ENCODE data around the gene POMT1.
"Not testable (repeated sequence)": the region's sequence is repeated elsewhere in the genome, so short reads cannot be mapped to it uniquely, and the experiment has no call there.

POMT1 gene

DNA sequence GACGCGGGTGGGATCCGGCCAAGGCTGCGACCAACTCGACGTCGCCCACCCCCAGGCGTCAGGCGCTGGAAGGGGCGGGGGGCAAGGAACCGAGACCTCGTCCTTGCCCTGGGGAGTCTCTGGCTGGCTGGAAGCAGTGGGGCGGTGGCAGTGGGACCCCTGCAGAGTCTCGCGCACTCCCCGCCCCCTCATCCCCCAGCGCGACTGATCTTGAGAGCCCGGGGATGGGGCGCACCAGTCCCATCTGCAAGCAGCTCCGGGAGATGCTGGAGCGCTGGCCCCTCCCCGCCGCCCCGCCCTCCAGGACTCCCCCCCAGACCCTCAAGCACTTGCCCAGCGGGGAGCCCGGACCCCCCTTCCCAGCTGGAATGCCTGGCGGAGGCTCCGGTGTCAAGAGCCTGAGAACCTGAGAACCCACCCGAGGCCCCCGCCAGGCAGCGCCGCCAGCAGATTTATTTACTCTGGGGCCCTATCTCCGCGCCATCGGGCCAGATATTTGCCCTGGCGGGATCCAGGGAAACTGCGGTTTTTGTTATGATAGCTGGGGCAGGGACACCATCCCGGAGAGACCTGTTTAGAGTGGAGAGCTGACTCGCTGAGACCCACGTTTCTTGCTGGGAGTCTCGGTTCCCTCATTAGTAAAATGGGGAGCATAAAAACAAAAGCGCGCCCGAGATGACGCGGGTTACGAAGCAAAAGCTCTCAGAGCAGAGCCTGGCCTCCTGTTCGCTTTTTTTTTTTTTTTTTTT is 43.8 kb downstream of the POMT1 start:
- H3K4me3 ChIP-seq (ENCODE audit: low read depth, low read length): peak overlapping the region; percentile 49
- H3K27ac ChIP-seq (ENCODE audit: low read depth, low read length): no peak overlapping the region

DNA sequence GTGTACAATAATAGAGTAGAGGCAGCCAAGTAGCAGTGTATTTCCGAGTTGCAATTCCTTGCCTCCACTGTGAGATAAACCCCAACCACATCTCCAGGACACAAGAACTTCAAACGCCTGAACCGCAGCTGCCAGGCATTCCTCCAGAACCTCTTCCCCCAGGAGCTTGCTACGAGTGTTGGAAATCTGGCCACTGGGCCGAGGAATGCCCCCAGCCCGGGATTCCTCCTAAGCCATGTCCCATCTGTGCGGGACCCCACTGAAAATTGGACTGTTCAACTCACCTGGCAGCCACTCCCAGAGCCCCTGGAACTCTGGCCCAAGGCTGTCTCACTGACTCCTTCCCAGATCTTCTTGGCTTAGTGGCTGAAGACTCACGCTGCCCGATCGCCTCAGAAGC is 46.5 kb downstream of the POMT1 start:
- not testable (repeated sequence) for H3K36me3 ChIP-seq (ENCODE audit: control insufficient read depth, insufficient read depth, low read length); H3K4me3 ChIP-seq (ENCODE audit: low read depth, low read length); H3K27ac ChIP-seq (ENCODE audit: low read depth, low read length); H3K4me1 ChIP-seq (ENCODE audit: control insufficient read depth, insufficient read depth, low read length); H3K9ac ChIP-seq (ENCODE audit: low read length)
- H3K27me3 ChIP-seq (ENCODE audit: control insufficient read depth, insufficient read depth, low read length): peaks cover 43% of the 10 kb centered on the region
- H3K9me3 ChIP-seq (ENCODE audit: control insufficient read depth, insufficient read depth, low read depth, low read length): peaks cover 24% of the 10 kb centered on the region

More for the DNA sequence above, 43.8 kb downstream of the POMT1 start:
- peaks cover 29% of the 10 kb centered on the region for H3K9me3 ChIP-seq (ENCODE audit: control insufficient read depth, insufficient read depth, low read depth, low read length)
- H3K4me1 ChIP-seq (ENCODE audit: control insufficient read depth, insufficient read depth, low read length): no peaks in the 10 kb centered on the region
- peaks cover 33% of the 10 kb centered on the region for H3K27me3 ChIP-seq (ENCODE audit: control insufficient read depth, insufficient read depth, low read length)
- H3K36me3 ChIP-seq (ENCODE audit: control insufficient read depth, insufficient read depth, low read length): no peaks in the 10 kb centered on the region
- peak overlapping the region; percentile 3 for H3K9ac ChIP-seq (ENCODE audit: low read length)

DNA sequence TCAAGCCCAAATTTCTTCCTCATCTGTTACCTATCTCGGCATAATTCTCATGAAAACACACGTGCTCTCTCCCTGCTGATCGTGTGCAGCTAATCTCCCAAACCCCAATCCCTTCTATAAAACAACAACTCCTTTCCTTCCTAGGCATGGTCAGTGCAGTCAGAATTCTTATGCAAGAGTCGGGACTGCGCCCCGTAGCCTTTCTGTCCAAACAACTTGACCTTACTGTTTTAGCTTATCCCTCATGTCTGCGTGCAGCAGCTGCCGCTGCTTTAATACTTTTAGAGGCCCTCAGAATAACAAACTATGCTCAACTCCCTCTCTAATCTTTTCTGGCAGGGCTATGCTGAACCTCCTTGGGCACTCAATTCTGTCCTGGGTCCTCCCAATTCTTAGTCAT is 47.7 kb downstream of the POMT1 start:
- not testable (repeated sequence) for H3K4me1 ChIP-seq (ENCODE audit: control insufficient read depth, insufficient read depth, low read length); H3K9ac ChIP-seq (ENCODE audit: low read length); H3K4me3 ChIP-seq (ENCODE audit: low read depth, low read length); H3K27ac ChIP-seq (ENCODE audit: low read depth, low read length); H3K36me3 ChIP-seq (ENCODE audit: control insufficient read depth, insufficient read depth, low read length)
- Histone ChIP-seq H3K9me3 (ENCODE audit: control insufficient read depth, insufficient read depth, low read depth, low read length) (peaks cover 16% of the 10 kb centered on the region), H3K27me3 (ENCODE audit: control insufficient read depth, insufficient read depth, low read length) (peaks cover 41% of the 10 kb centered on the region)

DNA sequence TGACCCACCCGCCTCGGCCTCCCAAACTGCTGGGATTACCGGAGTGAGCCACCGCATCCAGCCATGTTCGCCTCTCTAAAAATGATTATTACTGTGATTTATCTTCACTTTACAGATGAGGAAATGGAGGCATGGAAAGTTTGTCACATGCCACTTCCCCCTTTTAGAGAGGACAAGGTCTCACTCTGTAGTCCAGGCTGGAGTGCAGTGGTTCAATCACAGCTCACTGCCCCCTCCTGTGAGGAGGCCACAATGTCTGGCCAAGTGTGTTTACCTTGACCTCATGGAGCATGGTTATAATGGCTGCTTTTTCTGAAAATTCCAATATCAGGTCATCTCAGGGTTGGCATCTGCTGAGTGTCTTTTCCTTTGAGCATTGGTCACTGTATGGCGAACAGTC is 49.3 kb downstream of the POMT1 start:
- Histone ChIP-seq H3K9ac (ENCODE audit: low read length) (no peak overlapping the region), H3K9me3 (ENCODE audit: control insufficient read depth, insufficient read depth, low read depth, low read length) (peaks cover 16% of the 10 kb centered on the region)

DNA sequence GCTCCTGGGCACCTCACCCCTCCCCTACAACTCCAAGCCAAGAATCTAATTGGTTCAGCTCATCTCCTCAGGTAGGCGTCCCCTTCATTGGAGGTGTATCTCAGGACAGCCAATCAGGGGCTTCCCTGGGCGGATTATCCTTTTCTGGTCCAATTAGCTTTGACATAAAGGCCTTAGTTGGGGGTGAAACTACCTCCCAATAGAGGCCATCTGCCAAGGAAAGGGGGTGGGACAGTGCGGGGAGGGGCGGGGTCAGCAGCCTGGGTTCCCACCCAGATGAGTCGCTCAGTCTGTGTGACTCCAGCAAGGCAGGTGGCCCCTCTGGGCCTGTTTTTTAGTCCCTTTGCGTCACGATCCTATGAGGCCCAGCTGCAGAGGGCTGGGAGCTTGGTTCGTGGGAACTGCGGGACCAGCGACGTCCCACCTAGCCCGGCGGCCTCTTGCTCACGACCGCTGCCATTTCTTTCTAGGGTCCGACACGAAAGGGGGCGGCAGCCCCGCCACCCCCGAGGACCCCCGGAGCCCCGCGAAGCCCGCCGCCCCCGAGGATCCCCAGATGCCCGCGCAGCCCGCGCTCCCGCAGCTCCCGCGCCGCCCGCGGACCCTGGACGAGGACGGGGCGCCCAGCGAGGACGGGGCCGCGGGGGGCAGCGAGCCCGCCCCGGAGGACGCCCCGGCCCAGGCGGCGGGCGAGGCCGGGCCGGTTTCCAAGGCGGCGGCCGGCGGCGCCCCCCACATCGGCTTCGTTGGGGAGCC is 51.5 kb downstream of the POMT1 start:
- peaks cover 12% of the 10 kb centered on the region for H3K9me3 ChIP-seq (ENCODE audit: control insufficient read depth, insufficient read depth, low read depth, low read length)
- H3K27ac ChIP-seq (ENCODE audit: low read depth, low read length): no peak overlapping the region
- no peaks in the 10 kb centered on the region for H3K4me1 ChIP-seq (ENCODE audit: control insufficient read depth, insufficient read depth, low read length)
- peaks cover 28% of the 10 kb centered on the region for H3K27me3 ChIP-seq (ENCODE audit: control insufficient read depth, insufficient read depth, low read length)
- no peaks in the 10 kb centered on the region for H3K36me3 ChIP-seq (ENCODE audit: control insufficient read depth, insufficient read depth, low read length)
- H3K9ac ChIP-seq (ENCODE audit: low read length): no peak overlapping the region
- peak overlapping the region; percentile 46; the same call in 1 of the 2 replicates for H3K4me3 ChIP-seq (ENCODE audit: low read depth, low read length)

More for the DNA sequence above, 49.3 kb downstream of the POMT1 start:
- no peaks in the 10 kb centered on the region for H3K4me1 ChIP-seq (ENCODE audit: control insufficient read depth, insufficient read depth, low read length)
- H3K4me3 ChIP-seq (ENCODE audit: low read depth, low read length): no peak overlapping the region
- H3K27me3 ChIP-seq (ENCODE audit: control insufficient read depth, insufficient read depth, low read length): peaks cover 35% of the 10 kb centered on the region
- H3K36me3 ChIP-seq (ENCODE audit: control insufficient read depth, insufficient read depth, low read length): no peaks in the 10 kb centered on the region
- H3K27ac ChIP-seq (ENCODE audit: low read depth, low read length): no peak overlapping the region

DNA sequence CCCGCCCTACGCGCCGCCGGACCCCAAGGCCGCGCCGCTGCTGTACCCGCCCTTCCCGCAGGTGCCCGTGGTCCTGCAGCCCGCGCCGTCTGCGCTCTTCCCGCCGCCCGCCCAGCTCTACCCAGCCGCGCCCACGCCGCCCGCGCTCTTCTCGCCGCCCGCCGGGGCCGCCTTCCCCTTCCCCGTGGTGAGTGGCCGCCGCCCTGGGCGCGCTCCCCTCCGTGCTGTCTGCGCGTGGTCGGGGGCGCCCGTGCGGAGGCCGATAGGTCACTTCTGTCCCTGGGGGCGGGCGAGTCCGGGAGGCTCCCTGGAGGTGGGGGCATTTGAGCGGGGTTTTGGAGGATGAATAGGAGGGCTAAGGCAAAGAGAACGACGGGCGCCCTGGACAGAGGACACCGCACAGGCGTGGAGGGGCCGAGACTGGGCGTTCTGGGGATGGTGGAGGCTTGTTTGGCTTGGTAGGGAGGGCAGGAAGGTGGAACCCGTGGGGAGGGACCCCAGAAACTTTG is 52.2 kb downstream of the POMT1 start:
- no peak overlapping the region for H3K27ac ChIP-seq (ENCODE audit: low read depth, low read length)
- H3K4me3 ChIP-seq (ENCODE audit: low read depth, low read length): peak overlapping the region; percentile 46; the same call in 1 of the 2 replicates
- H3K27me3 ChIP-seq (ENCODE audit: control insufficient read depth, insufficient read depth, low read length): peaks cover 28% of the 10 kb centered on the region
- peaks cover 12% of the 10 kb centered on the region for H3K9me3 ChIP-seq (ENCODE audit: control insufficient read depth, insufficient read depth, low read depth, low read length)
- no peaks in the 10 kb centered on the region for H3K4me1 ChIP-seq (ENCODE audit: control insufficient read depth, insufficient read depth, low read length)
- H3K9ac ChIP-seq (ENCODE audit: low read length): no peak overlapping the region
- no peaks in the 10 kb centered on the region for H3K36me3 ChIP-seq (ENCODE audit: control insufficient read depth, insufficient read depth, low read length)

DNA sequence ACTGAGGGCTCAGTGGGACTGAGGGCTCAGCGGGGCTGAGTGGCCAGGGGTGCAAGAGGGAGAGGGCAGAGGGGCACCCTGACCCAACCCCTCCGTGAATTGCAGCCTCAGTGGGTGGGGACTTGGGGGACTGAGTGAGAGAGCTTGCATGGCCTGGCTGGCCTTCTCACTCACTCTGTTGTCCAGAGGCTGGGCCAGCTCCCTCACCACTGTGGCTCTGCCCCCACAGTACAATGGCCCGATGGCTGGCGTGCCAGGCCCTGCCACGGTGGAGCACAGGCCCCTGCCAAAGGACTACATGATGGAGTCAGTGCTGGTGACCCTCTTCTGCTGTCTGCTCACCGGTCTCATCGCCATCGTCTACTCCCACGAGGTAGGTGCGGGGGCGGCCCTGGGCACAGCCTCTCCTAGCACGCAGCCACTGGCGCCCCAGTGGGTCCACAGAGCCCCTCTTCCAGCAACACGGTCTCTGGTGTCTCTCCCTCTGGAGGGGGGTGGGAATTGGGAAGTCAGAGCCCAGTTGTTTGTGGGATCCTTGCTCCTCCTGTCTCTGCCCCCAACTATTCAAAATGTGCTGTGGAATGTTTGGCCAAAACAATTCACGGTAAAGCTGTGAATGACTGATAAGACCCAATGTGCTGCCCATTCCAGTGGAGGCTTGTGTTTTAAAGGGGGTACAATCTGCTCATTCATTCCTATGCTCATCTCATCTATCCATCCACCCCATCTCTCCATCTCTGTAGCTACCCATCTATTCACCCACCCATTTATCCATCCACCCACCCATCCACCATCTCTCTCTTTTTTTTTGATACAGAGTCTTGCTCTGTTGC is 53.3 kb downstream of the POMT1 start:
- H3K4me3 ChIP-seq (ENCODE audit: low read depth, low read length): no peak overlapping the region

DNA sequence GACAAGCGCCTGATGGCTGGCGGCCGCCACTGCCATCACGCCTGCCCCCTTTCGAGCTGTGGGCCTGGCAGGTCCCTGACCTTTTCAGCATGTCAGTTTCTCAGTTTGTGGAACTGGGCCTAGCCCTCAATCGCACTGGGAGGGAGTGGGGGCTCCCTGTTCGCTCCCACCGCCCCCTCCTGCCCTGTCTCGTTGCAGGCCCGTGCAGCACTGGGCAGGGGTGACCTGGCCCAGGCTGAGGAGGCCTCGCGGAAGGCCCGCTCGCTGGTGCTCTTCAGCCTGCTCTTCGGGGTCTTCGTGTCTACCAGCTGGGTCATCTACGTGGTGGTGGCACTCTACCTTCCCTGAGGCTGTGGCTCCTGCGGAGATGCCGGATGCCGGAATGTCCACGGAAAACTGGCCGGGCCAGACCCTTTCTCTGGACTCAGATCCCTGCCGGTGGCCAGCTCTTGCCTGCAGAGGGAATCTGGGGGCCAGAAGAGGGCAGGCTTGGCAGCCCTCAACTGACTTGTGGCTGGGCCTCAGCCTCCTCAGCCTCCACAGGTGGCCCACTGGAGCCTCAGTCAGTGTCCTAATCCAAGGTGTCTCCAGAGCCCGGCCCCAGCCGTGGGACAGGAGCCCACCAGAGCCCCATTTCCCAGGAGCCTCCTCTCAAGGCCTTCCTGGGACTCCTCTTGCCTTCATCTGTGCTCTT is 55.3 kb downstream of the POMT1 start:
- Histone ChIP-seq H3K9ac (ENCODE audit: low read length) (no peak overlapping the region), H3K4me3 (ENCODE audit: low read depth, low read length) (no peak overlapping the region), H3K4me1 (ENCODE audit: control insufficient read depth, insufficient read depth, low read length) (no peaks in the 10 kb centered on the region), H3K27me3 (ENCODE audit: control insufficient read depth, insufficient read depth, low read length) (peaks cover 28% of the 10 kb centered on the region), H3K36me3 (ENCODE audit: control insufficient read depth, insufficient read depth, low read length) (no peaks in the 10 kb centered on the region), H3K27ac (ENCODE audit: low read depth, low read length) (no peak overlapping the region), H3K9me3 (ENCODE audit: control insufficient read depth, insufficient read depth, low read depth, low read length) (peaks cover 17% of the 10 kb centered on the region)

More for the DNA sequence above, 53.3 kb downstream of the POMT1 start:
- H3K27me3 ChIP-seq (ENCODE audit: control insufficient read depth, insufficient read depth, low read length): peaks cover 28% of the 10 kb centered on the region
- no peaks in the 10 kb centered on the region for H3K4me1 ChIP-seq (ENCODE audit: control insufficient read depth, insufficient read depth, low read length)
- H3K36me3 ChIP-seq (ENCODE audit: control insufficient read depth, insufficient read depth, low read length): no peaks in the 10 kb centered on the region
- H3K9me3 ChIP-seq (ENCODE audit: control insufficient read depth, insufficient read depth, low read depth, low read length): peaks cover 12% of the 10 kb centered on the region
- no peak overlapping the region for H3K27ac ChIP-seq (ENCODE audit: low read depth, low read length)
- no peak overlapping the region for H3K9ac ChIP-seq (ENCODE audit: low read length)

DNA sequence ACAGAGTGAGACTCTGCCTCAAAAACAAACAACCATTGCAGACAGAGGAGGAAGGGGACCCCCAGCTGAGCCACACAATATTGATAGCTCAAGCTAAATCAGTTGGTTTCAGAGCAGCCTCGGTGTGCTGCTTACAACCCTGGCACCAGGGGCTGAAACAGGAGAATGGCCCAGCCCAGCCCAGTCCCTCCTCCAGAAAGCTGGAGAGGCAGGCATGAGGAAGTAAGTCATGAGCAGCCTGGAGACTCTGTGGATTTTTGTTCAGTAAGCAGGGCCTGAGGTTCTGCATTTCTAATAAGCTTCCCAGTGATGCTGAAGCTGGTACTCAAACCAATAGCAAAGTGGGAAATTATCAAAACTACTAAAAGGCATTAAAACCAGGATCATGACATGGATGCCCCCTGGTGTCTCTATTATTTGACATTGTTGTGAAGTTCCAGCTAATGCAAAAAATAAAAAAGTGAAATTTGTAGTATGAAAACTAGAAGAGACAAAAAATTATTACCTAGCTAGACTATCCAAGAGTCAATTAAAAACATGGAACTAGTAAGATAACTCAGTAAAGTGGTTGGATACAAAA is 56.8 kb downstream of the POMT1 start:
- no peaks in the 10 kb centered on the region for H3K4me1 ChIP-seq (ENCODE audit: control insufficient read depth, insufficient read depth, low read length)
- H3K9me3 ChIP-seq (ENCODE audit: control insufficient read depth, insufficient read depth, low read depth, low read length): peaks cover 12% of the 10 kb centered on the region; the same call in 1 of the 2 replicates
- H3K4me3 ChIP-seq (ENCODE audit: low read depth, low read length): no peak overlapping the region
- H3K27me3 ChIP-seq (ENCODE audit: control insufficient read depth, insufficient read depth, low read length): peaks cover 15% of the 10 kb centered on the region
- H3K9ac ChIP-seq (ENCODE audit: low read length): no peak overlapping the region
- no peaks in the 10 kb centered on the region for H3K36me3 ChIP-seq (ENCODE audit: control insufficient read depth, insufficient read depth, low read length)
- H3K27ac ChIP-seq (ENCODE audit: low read depth, low read length): no peak overlapping the region
